Lung (tissue), 12 donors: Measurements from ENCODE around the gene SYNPO2. TPM values are rescaled to one million over a fixed set of nuclear protein-coding genes. Genes with fewer than 3 reads are reported as not detected.
"Not testable (repeated sequence)": the region's sequence is repeated elsewhere in the genome, so short reads cannot be mapped to it uniquely, and the experiment has no call there.

Experiments
- ATAC-seq: fragments of 200-7000 bp; cut with Tn5 transposase; one replicate; pipeline ENCODE4 v1.9.1; 2020; ENCODE audit warnings: moderate number of reproducible peaks; ENCODE audit not compliant: insufficient read depth, low FRiP score
- DNase-seq, 3 donors: peaks; one replicate each; pipeline ENCODE4 v3.0.0-alpha.2; 2013 to 2017
- H3K27ac ChIP-seq, 2 donors: one replicate each; pipeline ENCODE4 v1.5.1; 2013; ENCODE audit warnings: mild to moderate bottlenecking in 2 of 2, moderate library complexity in 2 of 2, control low read depth in 1 of 2, inconsistent platforms in 1 of 2, low read depth in 1 of 2, low read length in 1 of 2
- H3K27me3 ChIP-seq, 3 donors: one replicate each; pipeline ENCODE4 v1.5.1; 2013; ENCODE audit warnings: low read length in 2 of 3; ENCODE audit not compliant: control insufficient read depth in 3 of 3, insufficient read depth in 3 of 3
- H3K36me3 ChIP-seq, 4 donors: one replicate each; pipeline ENCODE4 v1.5.1; 2013; ENCODE audit warnings: low read length in 4 of 4, mild to moderate bottlenecking in 1 of 4, moderate library complexity in 1 of 4; ENCODE audit not compliant: control insufficient read depth in 4 of 4, insufficient read depth in 4 of 4
- H3K4me1 ChIP-seq, 5 donors: one replicate each; pipeline ENCODE4 v1.5.1; 2013; ENCODE audit warnings: low read length in 5 of 5, mild to moderate bottlenecking in 2 of 5, moderate library complexity in 1 of 5; ENCODE audit not compliant: control insufficient read depth in 5 of 5, insufficient read depth in 5 of 5
- H3K4me3 ChIP-seq: one replicate; pipeline ENCODE4 v1.5.1; 2013; ENCODE audit warnings: mild to moderate bottlenecking, control low read depth, moderate library complexity
- H3K9ac ChIP-seq, 2 donors: one replicate each; pipeline ENCODE4 v1.5.1; 2013; ENCODE audit warnings: low read length in 2 of 2, control low read depth in 1 of 2; ENCODE audit not compliant: insufficient read depth in 1 of 2
- H3K9me3 ChIP-seq, 4 donors: one replicate each; pipeline ENCODE4 v1.5.1; 2013; ENCODE audit warnings: low read length in 3 of 4, mild to moderate bottlenecking in 1 of 4, moderate library complexity in 1 of 4; ENCODE audit not compliant: control insufficient read depth in 4 of 4, insufficient read depth in 3 of 4
- WGBS, 2 donors: extraction: QIAGEN DNeasy Blood & Tissue Kit; methylation state at CpG; one replicate each; pipeline ENCODE4 v1.1.7; 2013; 5-methylcytosine and 5-hydroxymethylcytosine counted together
- polyA plus RNA-seq, 2 donors: library from polyadenylated mRNA; stranded (reverse); fragments of 200-250 nt; gene quantifications; one replicate each; pipeline ENCODE4 v1.2.1, GENCODE V29; 2013
- total RNA-seq, 2 donors: library from RNA; depleted of rRNA in 1 of 2; stranded (reverse); fragments of >200 nt in 1 of 2; gene quantifications; one replicate each; pipeline ENCODE4 v1.2.1, GENCODE V29; 2014 to 2021
- TF ChIP-seq, protein P1 (sequence below): IDR thresholded peaks from 2 replicates; pipeline ENCODE4 v1.5.1; 2012; ENCODE audit warnings: mild to moderate bottlenecking; ENCODE audit errors: control extremely low read depth, extremely low read depth
- donor health status: control.
- donor health status: control.
- donor health status: Bipolar disorder and iron deficiency.
- donor health status: healthy.
- donor health status: DM: yes; HTN: yes; CAD: no.

SYNPO2 gene
- total and polyA plus RNA-seq, 4 donors = 3.5 to 27.6 (median 10.1) TPM

DNA sequence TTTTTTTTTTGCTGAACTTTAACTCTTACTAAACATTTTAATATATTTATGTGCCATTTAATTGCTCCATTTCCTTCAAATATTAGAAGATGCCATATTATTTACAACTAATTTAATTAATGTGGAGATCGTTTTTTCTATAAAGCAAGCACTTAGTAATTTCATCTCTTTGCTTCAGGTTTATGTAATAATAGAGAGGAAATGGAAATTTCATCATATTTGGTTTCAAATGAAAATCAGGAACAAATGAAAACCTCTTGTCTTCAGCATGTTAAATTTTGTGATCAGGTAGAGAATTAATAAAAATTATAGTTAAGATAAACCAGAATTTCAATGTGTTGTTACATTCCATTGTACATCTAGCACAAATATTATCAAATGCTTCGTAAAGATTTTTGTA is 120.1 kb downstream of the SYNPO2 start:
- Histone ChIP-seq H3K4me1 (peaks cover 0 to 3% (median 0%) of the 10 kb centered on the region in 5 donors), H3K27ac (no peak overlapping the region), H3K9ac (no peak overlapping the region), H3K9me3 (no peaks in the 10 kb centered on the region), H3K27me3 (no peaks in the 10 kb centered on the region), H3K36me3 (peaks cover 0 to 3% (median 0%) of the 10 kb centered on the region in 4 donors), H3K4me3 (no peak overlapping the region)
- no peak for DNase-seq
- TF ChIP-seq, protein P1, sequence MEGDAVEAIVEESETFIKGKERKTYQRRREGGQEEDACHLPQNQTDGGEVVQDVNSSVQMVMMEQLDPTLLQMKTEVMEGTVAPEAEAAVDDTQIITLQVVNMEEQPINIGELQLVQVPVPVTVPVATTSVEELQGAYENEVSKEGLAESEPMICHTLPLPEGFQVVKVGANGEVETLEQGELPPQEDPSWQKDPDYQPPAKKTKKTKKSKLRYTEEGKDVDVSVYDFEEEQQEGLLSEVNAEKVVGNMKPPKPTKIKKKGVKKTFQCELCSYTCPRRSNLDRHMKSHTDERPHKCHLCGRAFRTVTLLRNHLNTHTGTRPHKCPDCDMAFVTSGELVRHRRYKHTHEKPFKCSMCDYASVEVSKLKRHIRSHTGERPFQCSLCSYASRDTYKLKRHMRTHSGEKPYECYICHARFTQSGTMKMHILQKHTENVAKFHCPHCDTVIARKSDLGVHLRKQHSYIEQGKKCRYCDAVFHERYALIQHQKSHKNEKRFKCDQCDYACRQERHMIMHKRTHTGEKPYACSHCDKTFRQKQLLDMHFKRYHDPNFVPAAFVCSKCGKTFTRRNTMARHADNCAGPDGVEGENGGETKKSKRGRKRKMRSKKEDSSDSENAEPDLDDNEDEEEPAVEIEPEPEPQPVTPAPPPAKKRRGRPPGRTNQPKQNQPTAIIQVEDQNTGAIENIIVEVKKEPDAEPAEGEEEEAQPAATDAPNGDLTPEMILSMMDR = no peak
- WGBS, 2 donors = 63 to 71% methylated on average over 2 of the region's 2 CpGs
- no peak for ATAC-seq

DNA sequence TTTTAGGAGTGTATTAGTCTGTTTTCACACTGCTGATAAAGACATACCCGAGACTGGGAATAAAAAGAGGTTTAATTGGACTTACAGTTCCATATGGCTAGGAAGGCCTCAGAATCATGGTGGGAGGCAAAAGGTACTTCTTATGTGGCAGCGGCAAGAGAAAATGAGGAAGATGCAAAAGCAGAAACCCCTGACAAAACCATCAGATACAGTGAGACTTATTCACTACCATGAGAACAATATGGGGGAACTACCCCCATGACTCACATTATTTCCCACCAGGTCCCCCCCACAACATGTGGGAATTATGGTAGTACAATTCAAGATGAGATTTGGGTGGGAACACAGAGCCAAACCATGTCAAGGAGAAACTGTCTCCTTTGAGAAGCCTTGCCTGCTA is 121.6 kb downstream of the SYNPO2 start:
- not testable (repeated sequence) for H3K9me3 ChIP-seq, H3K4me1 ChIP-seq, H3K36me3 ChIP-seq, H3K27ac ChIP-seq, H3K4me3 ChIP-seq, H3K9ac ChIP-seq, DNase-seq, ATAC-seq, H3K27me3 ChIP-seq
- WGBS, 2 donors = 66 to 81% methylated on average over 2 of the region's 2 CpGs

DNA sequence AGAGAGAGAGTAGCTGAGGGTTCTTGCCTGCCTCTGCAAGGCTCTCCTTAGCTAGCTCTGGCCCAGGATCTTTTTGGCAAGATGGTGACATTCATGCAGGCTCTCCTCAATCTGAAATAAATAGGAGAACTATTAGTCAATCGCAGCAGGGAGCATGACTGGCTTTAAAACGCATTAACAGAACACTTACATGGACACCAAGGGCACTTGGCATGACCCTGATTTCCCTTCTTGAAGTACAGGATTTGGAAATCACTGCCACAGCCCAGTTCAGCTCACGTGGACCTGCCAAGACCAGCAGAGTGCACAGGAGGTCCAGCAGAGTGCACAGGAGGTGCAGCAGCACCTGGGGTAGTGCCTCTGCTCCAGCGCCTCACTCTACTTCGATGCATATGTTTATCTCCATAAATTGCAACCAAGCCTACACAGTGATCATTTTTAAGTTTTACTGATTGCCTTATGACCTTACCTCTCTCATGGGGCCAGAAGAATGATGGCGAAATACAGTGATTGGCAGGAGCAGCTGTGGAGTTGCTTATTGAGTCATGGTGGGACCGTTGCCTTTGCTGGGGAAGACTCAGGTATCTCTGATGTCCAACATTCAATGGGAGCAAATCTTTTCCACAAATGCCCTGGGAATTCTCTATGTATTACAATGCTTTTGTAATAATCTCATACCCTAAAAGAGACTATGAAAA is 122.4 kb downstream of the SYNPO2 start:
- TF ChIP-seq, protein P1 = no peak
- peaks cover 0 to 2% (median 0%) of the 10 kb centered on the region in 5 donors for H3K4me1 ChIP-seq
- no peak overlapping the region for H3K9ac ChIP-seq
- ATAC-seq = peak; percentile 27
- H3K4me3 ChIP-seq = no peak overlapping the region
- H3K27ac ChIP-seq = peak overlapping the region in 1 of 2 donors; percentile 56
- peaks cover 0 to 3% (median 0%) of the 10 kb centered on the region in 4 donors for H3K36me3 ChIP-seq
- H3K9me3 ChIP-seq = no peaks in the 10 kb centered on the region
- no peaks in the 10 kb centered on the region for H3K27me3 ChIP-seq
- no peak for DNase-seq
- 69 to 77% methylated on average over 7 of the region's 7 CpGs for WGBS, 2 donors

DNA sequence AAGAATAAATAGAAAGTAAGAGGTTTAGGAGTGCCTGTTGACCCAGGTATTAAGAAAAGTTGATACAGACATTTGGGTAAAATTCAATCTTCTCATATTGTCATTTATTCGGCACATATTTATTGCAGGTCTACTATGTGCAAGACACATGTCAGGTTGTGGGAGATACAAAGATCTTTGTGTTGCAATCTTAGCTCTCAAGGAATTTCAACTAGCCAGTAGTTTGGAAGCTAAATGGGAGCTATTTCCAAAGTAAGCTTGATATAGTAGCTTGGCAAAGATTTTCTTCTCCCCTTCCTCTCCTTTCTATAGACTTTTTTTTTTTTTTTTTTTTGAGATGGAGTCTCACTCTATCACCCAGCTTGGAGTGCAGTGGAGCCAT is 122.9 kb downstream of the SYNPO2 start:
- peaks cover 0 to 4% (median 0%) of the 10 kb centered on the region in 5 donors for H3K4me1 ChIP-seq
- ATAC-seq = no peak
- TF ChIP-seq, protein P1 = no peak
- no peaks in the 10 kb centered on the region for H3K9me3 ChIP-seq
- WGBS, 2 donors = 75 to 86% methylated on average over 1 of the region's 1 CpG
- peaks cover 0 to 3% (median 0%) of the 10 kb centered on the region in 4 donors for H3K36me3 ChIP-seq
- H3K27ac ChIP-seq = peak overlapping the region; percentile 6 to 22
- DNase-seq = no peak
- H3K27me3 ChIP-seq = no peaks in the 10 kb centered on the region
- no peak overlapping the region for H3K4me3 ChIP-seq
- H3K9ac ChIP-seq = no peak overlapping the region
